Suppressor macrophage treated with lipopolysaccharide for 1 hour (primary cell): Measurements from ENCODE around the gene MFAP4.
A peak's percentile ranks its signal among the peaks of the same experiment; 100 is the strongest.

Source experiments
- DNase-seq, 3 donors: peaks; one replicate each; pipeline ENCODE4 v3.0.0-alpha.2; 2020 to 2022

The MFAP4 gene

DNA sequence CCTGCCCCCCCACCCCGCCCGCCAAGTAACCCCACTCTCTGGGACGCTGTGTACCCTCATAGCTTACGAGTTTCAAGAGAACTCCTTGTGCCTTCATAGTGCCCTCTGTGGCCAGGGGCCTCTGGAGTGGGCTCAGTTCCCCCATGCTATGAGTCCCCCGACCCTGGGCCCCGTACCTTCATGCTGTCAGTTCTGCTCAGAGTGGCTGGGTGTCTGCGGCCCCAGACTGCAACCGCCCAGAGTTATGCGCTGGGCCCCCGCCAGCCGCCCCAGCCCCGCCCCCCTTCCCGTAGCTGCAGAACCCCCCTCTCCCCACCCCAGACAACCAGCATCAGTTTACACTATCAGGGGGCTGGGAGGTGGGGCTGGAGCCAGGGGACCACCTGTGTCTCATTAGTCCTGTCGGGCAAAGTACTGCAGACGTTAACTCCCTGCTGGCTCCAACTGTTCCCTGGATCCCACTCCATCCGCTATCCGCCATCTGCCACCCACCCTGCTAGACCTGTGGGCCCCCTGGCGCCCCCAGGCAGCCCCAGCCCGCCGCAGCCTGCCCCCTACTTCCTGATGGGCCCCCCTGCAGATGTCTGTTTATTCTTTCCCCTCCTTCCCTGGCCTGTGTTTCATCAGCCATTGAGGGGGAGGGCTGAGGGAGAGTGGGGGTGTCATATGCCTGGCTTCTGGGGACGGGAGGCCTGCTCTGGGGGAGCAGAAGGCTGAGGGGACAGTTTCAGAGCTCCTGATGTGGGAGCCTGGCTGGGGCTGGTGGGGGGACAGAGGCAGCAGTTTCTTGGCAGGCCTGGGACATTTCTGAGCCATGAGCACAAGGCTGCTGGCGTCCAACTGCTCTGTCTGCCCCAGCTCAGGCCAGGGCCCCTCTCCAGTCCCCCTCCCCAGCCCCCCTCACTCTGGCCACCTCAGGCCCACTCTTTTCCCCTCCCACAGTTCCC is at the start of gene MFAP4:
MFAP4 (minus strand) TSS at position 217 of the 947 bp plus-strand sequence; CDS start at position 182, 35 bp downstream.
- no peak for DNase-seq

DNA sequence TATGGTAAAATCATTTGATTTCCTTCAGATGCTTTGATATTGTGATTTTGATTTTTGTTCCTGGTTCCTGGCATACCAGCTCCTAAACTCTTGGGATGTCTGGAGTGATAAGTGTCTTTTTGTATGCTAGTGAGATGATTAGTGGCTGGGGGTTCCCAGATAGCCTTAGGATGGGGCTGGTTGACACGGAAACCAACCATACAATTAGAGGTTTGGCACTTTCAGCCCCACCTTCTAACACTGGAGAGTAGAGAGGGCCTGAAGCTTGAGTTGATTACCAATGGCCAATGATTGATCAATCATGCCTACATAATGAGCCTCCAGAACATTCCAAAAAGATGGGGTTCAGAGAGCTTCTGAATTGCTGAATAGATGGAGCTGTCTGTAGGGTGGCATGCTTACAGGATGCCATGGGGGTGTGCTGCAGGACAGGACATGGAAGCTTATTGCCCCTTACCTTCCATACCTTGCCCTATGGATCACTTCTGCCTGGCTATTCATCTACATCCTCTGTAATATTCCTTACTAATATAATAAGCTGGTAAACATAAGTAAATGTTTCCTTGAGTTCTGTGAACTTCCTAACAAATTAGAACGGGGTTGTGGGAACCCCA is 46.8 kb upstream of the MFAP4 start:
- no peak for DNase-seq

GRCh38 chr17:19433255-19433654 is 46.3 kb upstream of the MFAP4 start:
- DNase-seq, result no peak

GRCh38 chr17:19431691-19432090 is 44.7 kb upstream of the MFAP4 start:
- no peak for DNase-seq

GRCh38 chr17:19426631-19427030 is 39.6 kb upstream of the MFAP4 start:
- DNase-seq, result no peak

DNA sequence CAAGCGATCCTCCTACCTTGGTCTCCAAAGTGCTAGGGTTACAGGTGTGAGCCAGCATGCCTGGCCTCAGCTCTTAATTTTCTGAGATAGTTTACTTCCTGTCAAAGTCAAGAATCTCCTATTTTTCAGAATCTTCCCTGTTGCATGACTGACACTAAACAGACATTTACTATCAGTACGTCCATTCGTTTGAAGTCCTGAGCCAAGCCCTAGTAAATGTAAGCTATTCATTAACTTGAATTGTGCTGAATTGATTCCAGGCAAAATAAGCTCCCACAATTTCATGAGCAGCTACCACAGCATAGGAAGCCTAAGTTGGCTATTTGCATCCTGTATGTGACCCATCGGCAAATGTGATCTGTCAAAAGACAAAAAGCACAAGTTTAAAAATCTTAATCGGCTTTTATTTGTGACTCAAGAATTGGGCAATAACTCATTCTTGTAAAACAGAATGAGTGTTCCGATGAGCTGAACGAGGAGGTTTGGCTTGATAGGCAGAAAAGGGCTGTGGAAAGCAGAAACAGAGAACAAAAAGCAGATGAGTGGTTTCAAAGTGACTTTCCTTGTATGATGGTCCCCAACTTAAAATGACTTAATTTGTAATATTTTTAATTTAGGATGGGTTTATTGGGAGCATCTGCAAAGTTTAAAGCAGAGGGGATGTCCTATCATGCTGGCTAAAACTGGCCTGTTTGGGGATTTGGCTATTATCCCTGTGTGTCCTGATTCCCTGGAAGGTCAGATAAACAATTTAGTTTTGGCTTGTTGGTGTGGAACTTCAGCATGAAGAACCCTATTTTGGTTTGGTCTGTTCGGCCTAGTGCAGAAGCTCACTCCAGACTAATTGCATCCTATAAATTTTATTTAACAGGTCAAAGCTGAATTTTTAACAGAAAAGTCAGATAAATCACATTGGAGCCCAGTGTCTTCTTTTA is 38.2 kb upstream of the MFAP4 start:
- peak in 2 of 3 donors; percentile 43 to 48 for DNase-seq

- DNase-seq, result no peak
Observed at GRCh38 chr17:19421926-19422325, 34.9 kb upstream of the MFAP4 start.

DNA sequence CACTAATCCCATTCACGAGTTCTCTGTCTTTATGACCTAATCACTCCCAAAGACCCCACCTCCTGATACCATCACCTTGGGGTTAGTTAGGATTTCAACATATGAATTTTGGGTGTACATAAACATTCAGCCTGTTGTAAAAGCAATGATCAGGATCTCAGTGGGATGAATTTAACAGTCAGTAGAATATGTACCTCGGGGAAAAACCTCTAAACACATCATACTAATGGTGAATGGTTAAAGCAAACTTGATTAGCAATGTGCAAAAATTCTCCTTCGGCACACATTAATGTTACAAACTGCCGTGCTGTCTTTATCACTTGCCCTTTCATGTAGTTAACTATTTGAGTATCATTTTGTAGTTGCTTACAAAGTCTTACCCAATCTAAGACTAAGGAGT is 34.2 kb upstream of the MFAP4 start:
- no peak for DNase-seq

DNA sequence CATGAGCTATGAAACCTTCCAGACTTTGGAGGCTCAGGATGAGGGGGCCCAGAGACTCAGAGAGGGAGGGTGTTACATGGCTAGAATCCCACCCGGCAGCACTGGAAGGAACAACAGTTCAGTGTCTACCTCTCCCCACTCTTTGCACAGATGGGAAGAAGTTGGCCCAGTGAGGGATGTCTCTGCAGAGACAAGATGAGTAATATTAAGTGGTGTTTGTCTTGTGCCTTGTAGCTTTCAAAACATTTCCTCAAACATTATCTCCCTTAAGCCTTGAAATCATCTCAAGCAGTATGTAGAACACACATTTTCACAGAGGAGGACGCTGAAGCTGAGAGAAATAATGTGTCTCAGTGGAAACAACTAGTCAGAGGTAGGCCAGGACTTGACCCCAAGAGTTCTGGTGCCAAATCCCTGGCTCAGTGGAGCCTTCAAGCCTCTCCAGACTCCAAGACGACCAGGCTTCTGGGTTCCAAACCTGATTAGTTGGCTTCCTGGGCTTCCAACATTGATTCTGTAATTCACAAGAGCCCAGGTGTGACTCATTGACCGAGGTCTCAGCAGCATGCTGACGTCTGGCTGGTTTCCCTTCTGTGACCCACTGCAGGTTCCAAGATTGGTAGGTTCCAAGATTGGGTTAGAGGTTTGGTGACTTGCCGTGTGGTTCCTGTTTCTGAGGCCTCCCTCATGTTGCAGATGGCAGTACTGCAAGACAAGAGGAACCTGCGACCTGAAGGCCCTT is 31.4 kb upstream of the MFAP4 start:
- peak; percentile 71 to 80 (median 77) for DNase-seq

GRCh38 chr17:19417611-19418010 is 30.6 kb upstream of the MFAP4 start:
- peak; percentile 45 to 61 (median 61) for DNase-seq

- no peak for DNase-seq
Observed at GRCh38 chr17:19415806-19416775, 29.1 kb upstream of the MFAP4 start.

- no peak for DNase-seq
Observed at GRCh38 chr17:19415311-19415710, 28.3 kb upstream of the MFAP4 start.

DNA sequence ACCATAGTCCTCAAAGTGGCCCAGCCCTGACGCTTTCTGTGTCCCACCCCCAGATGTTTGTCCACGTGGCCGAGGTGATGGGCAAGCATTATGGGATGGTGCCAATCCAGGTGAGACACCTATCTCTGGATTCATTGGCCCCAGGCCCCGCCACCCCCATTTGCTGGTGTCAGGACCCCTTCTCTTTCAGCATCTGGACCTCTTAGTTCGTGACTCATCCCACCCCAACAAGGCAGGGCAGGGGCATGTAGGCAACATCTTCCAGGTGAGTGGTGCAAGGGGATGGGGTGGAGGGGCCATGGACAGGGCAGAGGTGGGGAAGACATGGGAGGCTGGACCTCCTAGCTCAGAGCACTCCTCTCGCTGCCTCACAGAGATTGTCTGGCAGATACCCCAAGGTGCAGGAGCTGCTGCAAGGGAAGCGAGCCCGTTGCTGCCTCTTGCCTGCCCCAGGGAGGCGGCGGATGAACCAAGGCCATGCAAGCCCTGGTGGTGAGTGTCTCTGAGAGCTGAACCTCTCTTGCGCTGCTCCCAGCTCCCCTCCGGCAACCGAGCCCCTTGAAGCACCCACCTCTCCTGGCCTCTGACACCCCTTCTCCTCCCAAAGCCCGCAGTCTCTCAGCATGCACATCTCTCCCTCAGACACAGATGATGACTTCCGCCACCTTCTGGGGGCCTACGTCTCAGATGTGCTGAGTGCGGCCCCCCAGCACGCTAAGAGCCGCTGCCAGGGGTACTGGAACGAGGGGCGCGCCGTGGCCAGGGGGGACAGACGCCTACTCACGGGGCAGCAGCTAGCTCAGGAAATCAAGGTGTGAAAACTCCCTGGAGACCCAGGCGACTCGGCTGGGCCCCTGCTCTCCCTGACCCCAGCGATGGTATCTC is 27.6 kb upstream of the MFAP4 start:
- no peak for DNase-seq

DNA sequence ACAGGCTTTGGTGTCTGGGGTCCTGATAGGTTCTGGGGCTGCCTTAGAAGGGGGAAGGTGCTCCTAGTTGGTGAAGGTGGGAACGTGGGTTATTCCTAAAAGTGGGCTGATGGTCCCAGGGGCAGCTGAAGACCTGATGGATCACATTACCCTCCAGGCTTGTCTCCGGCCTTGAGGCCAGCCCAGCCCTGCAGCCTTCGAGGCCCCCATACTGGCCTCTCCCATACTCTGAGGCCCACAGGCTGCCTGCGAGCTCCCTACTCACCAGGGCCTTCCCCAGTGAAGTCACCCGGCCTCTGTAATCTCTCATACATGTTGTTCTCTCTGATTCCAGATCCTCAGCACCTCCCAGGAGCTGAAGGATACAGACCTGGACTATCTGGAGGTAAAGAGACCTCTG is 26.8 kb upstream of the MFAP4 start:
- DNase-seq, result no peak

DNA sequence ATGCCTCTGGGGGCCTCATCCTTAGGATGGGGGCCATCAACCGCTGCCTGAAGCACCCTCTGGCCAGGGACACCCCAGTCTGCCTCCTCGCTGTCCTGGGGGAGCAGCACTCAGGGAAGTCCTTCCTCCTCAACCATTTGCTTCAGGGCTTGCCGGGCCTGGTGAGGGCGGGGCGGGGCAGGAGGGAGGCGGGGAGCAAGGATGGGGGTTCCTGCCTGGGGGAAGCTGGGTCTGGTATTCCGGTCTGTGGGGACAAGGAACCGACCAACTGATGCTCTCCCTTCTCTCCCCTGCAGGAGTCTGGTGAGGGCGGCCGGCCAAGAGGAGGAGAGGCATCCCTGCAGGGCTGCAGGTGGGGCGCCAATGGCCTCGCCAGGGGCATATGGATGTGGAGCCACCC is 26.0 kb upstream of the MFAP4 start:
- DNase-seq, result no peak

DNA sequence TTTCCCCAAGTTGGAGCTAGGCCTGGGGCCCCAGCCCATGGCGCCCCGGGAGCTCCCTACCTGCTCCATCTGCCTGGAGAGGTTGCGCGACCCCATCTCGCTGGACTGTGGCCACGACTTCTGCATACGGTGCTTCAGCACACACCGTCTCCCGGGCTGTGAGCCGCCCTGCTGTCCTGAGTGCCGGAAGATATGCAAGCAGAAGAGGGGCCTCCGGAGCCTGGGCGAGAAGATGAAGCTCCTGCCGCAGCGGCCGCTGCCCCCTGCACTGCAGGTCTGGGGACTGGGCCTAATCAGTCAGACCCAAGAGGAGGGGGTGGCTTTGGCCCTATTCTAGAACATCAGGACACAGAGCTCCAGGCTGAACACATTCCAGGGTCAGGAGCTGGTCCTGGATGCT is 25.5 kb upstream of the MFAP4 start:
- no peak for DNase-seq

DNA sequence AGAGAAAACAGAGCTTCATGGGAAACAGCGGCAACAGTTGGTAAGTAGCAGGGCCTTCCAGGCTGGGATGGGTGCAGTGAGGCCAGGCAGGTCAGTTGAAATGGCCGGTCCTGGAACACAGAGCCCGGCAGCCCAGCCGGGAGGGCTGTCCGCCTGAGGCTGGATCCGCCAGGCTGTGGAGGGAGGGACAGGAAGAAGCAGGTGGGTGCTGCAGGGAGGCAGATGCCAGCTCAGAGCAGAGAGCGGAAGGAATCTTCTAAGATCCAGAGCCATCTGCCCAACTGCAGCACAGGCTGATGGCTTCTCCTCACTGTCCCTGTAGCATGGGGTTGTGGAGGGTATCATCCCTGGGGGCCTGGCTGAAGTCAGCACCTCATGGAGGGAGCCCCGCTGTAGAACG is 24.6 kb upstream of the MFAP4 start:
- DNase-seq, result no peak

DNA sequence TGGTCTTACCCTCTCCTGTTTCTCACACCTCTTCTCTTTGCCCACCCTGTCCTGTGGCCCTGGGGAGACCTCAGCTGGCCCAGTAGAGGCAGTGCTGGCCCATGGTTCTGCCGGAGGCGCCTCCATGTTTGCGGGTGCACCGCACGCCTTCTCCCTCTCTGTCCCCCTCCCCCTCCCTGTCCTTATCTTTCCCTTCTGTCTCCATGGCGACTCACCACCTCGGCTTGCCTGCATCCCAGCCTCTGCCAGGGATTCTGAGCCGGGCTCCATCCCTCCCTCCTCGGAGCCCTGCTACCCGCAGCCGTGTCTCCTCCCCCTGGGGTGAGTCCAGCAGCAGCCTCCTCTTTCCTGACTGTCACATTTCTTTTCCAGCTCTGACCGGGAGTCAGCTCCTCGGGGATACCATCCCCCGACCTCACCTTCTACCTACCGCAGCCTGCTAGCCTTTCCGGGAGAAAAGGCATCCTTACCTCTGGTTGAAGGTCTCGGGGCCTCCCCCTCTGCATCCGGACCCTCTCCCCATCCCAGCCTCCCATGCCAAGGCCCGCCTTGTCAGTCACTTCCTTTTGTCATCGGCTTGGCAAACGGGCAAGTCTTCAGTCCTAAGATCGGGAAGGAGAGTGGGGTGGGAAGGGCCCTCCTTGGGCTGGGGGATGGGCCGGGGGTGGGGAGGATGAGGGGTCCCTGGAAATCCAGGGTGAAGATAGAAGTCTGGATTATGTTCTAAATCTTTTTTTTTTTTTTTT is 24.1 kb upstream of the MFAP4 start, which contains the start of gene RNF112:
RNF112 (plus strand) TSS at position 358 of the 746 bp plus-strand sequence; CDS start at position 535, 177 bp downstream.
- DNase-seq, result no peak

DNA sequence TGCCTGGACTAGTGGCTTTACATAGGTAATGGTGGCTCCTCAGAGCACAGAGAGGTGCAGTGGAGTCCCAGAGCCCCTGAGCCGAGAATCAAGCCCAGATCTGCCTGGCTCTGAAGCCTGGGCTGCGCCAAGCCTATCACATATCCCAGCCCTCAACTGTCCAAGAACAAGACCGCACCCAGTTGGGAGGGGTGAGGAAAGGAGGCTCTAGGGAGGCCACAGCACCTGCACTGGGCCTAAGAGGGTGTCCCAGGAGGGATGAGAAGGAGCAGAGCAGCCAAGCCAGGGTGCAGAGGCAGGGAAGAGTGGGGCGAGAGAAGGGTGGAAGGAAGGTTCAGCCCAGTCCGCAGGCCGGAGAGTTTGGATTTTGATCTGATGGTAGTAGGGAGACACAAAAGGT is 23.1 kb upstream of the MFAP4 start:
- DNase-seq, result no peak
